ENCODE results near the gene MIEF2.

MIEF2 gene

GRCh38 chr17:18235743-18236256 lies 24.7 kb upstream of the MIEF2 start:
- no peak for DNase-seq

DNA sequence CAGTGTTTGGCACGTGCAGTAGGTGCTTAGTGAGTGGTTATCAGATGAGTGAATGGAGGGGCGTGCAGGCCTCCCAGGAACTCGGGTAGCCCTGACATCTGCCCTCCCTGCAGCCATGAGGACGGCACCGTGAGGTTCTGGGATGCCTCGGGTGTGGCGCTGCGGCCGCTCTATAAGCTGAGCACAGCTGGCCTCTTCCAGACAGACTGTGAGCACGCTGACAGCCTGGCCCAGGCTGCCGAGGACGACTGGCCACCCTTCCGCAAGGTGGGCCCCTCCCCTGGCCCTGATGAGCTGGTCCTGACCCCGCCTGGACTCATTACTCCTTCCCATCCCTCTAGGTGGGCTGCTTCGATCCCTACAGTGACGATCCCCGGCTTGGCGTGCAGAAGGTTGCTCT lies 24.0 kb upstream of the MIEF2 start:
- no peak for DNase-seq

DNA sequence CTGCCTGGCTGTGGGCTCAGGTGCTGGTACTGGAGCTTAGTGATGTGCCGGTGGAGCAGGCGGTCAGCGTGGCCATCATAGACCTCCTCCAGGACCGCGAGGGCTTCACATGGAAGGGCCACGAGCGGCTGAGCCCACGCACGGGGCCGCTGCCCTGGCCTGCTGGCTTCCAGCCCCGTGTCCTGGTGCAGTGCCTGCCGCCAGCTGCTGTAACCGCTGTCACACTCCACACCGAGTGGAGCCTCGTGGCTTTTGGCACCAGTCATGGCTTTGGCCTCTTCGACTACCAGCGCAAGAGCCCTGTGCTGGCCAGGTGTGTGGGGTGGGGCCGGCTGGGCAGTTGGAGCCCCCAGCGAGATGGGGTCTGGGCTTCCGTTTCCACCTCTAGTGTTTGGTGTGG lies 23.0 kb upstream of the MIEF2 start:
- no peak for DNase-seq

DNA sequence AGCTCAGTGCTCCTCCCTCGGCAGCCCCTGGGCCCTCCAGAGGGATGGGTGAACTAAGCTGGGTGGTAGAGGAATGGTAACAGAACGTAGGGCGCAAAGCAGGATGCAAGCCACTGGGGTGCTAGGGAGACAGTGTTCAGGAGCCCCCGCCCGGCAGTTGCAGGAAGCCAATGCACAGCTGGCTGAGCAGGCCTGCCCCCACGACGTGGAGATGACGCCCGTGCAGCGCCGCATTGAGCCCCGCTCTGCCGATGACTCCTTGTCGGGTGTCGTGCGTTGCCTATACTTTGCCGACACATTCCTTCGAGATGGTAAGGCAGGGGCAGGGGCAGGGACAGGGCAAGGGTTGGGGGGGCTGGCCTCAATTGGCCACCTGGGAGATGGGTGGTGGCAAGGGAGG lies 22.2 kb upstream of the MIEF2 start:
- DNase-seq: no peak

- DNase-seq: no peak
These were observed 20.0 kb upstream of the MIEF2 start for GRCh38 chr17:18240449-18240848.

GRCh38 chr17:18241229-18241871 lies 19.1 kb upstream of the MIEF2 start:
- DNase-seq: no peak

DNA sequence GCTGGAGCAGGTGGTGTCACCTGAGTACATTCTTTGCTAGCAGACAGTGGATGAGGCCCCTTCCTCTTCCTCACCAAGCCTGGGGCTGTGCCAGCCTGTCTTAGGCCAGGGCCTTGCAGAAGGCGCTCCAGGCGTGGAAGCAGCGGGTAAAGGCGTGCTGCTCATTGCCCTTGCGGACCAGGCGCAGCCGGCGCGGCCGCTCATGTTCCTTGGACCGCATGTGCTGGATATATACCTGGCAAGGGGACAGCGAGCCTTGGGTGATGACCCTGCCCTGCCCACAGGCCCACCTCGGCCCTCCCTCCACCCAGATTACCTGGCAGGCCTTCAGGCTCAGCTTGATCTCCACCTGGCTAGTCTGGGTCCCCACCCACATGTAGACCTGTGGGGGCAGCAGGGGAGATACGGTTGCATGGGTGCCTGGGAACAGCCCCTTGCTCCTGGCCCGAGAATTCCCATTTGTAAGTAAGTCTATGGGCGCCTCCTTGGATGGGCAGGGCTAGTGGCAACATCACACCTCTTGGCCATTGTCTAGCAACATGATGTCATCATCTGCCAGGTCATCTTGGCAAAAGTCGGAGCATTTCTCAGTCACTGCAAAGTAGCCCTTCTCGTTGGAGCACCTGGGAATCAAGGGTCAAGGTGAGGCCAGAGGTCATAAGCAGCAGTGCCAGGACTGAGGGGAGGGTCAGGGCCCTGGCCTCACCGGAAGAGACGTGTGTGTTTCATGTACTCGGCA lies 15.3 kb upstream of the MIEF2 start:
- DNase-seq: no peak

GRCh38 chr17:18246109-18246725 lies 14.2 kb upstream of the MIEF2 start:
- no peak for DNase-seq

- no peak for DNase-seq
These were observed 13.4 kb upstream of the MIEF2 start for GRCh38 chr17:18246880-18247612.

DNA sequence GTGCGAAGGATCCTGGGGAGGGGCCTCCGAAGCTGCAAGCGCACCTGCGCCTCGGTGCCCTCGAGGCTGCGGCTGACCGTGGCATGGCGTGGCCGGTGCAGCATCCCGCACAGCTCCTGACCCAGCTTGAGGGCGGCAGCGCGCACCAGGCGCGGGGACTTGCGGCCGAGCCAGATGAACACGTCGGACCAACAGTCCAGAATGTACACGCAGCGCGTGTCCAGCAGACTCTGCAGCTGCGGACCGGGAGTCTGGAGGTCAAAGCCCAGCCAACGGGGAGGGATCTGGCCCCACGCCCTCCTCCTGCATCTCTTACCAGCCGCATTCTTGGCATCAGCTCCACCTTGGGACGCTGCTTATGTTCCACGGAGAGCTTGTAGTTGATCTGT lies 12.9 kb upstream of the MIEF2 start:
- DNase-seq: no peak

GRCh38 chr17:18248300-18248731 lies 12.1 kb upstream of the MIEF2 start:
- peak; percentile 36 for DNase-seq

DNA sequence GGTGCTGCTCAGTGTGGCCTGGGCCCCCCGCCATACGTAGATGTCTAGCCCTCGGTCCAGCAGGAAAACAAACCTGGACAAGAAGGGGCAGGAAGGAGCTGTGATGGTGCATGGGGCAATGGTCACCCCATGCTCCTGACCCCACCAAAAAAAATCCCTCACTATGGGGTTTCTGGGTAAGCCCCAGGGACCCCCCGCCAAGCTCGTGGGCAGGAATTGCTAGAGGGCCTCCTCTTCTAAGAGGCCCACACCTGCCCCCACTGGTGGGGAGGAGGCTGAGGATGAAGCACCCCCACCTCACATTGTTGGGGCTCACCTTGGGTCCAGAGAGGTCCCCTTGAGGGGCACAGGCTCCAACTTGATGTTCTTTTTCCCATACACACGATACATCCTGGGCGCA lies 11.7 kb upstream of the MIEF2 start:
- DNase-seq: no peak

DNA sequence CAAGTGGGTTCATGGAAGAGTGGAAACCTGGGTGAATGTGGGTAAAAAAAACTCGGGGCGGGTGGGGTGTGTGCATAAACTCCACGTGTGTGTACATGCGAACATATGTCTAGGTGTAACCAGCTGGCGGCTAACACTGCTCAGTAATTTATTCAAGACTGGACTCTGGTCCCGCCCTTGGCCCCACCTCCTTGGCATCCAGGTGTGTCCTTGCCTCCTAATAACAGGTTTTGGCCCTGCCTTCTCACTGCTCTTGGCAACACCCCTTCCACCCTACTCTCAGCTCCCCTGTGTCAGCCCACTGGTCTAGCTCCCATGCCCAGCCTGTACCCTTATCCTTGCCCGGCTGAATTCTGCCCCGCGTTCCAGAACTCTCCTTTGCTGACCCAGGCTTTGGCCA lies 10.2 kb upstream of the MIEF2 start:
- DNase-seq: no peak

DNA sequence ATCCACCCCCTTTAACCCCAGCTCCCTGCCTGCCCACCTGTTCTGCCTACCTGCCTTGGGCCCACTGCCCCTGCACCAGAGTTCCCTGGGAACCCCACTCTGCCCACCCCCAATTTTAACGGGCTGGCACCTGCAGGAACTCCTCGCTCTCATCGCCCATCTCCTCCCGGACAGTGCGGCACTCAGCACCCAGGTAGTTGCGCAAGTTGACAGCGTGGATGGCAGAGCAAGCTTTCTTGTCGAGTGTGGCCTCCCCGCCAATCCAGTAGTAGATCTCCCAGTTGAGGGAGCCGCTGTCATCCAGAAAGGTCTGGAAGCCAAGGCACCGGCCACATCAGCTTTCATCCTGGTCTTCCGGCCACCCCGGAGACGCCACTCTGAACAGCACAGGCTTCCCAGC lies 9.8 kb upstream of the MIEF2 start:
- DNase-seq: no peak

DNA sequence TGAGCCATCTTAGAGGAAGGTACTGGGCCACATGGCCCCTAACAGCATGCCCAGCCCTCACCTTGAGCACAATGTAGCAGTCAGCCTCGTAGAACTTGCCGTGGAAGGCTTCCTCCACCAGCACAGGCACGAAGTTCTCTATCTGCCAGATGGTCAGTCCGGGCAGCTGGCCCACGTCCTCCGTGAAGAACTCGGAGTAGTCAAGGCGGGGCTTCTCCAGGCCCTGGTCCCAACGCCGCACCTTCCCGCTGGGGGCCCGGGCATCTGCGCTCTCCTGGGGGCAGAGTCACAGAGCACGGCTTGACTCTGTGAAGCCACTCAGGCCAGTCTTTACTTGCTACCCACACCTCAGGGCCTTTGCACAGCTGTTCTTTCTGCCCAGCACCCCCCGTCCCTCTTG lies 9.3 kb upstream of the MIEF2 start:
- DNase-seq: no peak

DNA sequence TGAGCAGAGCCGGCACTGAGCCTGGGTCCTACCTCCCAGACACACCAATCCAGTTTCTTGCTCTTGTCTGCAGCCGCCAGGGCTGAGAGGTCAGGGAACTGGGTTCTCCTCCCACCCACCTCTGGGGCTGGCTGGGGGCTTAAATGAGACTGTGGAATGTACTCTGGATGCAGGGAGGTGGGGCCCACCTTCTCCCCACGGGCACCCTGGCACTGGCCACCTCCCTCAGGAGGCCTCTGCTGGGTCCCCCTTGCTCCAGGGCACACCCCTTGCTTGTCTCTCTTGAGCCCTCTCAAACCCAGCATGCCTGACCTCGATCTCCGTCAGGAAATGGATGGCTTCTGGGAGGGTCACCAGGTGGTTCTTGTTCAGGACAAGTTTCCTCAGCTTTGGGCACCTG lies 8.3 kb upstream of the MIEF2 start:
- no peak for DNase-seq

DNA sequence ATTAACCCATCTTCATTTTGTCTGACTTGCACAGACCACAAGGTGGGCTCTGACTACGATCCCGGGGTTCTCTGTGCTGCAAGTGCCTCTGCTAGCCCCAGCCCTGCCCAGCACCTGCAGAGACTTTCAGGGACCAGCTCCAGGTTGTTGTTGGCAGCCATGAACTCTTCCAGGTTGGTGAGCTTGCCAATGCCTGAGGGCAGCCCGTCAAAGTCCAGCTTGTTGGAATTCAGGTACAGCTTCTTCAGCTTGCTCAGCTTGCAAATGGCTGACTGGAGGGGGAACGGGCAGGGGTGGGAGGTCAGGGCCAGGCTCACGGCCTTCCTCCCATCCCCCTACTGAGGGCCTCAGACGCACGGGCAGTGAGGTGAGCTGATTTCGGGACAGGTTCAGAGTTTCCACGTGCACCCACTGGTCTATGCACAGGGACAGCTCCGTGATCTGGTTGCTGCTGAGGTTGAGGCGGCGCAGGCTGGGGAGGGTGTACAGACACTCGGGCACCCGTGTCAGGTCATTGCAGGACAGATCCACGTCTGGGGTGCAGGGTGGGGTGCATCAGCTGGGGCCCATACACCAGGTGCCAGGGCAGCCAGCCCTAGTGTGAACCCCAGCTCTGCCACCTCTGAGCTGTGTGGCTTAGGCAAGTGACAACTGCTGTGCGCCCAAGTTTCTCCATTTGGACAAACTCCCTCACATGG lies 7.1 kb upstream of the MIEF2 start:
- DNase-seq: no peak

DNA sequence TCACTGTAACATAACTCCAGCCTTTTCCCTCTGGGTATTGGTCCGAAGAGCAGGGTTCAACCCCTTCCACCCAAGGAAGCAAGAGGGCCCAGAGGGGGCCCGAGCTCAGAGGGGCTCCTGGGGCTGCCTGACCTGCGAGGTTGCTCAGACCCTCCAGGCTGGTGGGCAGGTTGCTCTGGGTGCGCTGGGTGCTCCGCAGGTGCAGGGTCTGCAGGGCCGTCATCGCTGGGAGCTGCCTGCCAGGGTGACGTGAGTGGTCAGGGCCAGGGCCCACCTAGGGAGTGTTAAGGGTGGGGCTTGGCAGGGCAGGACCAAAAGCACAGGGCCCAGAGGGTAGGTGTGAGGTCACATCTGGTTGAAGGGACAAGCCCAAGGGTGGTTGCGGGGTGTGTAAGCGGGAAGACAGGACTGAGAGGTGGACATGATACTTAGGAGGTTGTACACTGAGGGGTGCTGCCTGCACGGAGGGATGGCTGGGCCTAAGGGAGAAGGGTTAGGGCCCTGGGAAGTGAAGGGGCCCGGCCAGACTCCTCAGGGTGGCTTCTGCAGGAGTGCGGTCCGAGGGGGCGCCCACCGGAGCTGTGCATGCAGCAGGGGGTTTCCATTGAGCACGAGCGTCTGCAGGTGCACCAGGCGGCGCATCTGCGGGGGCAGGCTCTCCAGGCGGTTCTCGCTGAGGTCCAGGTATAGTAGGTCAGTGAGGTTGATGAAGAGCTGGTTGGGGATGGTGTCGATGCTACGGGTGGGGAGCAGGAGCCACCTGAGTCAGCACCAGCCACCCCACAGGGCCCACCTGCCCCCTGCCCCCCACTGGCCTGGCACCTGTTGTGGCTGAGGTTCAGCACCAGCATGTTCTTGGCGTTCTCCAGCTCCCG lies 6.3 kb upstream of the MIEF2 start:
- DNase-seq: no peak

DNA sequence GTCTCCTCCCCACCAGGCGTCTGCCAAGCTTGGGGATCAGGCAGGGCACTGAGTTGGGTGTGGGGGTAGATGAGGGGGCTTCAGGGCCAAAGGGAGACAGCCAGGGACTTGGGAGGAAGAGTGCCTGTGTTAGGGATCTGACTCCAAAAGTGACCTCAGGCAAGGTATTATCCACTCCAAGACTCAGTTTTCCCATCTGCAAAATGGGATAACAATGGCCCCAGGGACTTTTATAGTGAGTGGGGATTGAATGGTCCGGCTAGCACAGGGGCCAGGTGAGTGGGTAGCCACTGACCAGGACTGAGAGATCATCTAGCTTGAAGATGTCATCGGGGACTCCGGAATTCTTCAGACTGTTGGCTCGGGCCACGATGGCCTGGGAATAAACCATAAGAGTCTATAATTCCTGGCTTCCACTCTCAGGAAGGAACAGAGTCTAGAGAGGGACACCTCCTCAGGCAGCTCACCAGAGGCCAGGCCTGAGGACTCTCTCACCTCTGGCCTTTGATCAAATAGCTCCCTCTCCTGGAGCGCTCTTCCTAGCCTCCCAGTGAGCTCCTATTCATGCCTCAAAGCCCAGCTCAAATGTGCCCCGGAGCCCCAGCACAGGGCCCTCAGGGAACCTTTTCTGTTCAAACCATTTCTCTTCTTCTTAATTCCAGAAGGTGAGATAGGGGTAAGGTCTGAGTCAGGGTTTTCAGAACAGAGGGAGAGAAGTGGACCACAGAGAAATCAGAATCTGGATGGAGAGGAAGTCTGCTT lies 5.4 kb upstream of the MIEF2 start:
- DNase-seq: no peak

- no peak for DNase-seq
These were observed 4.1 kb upstream of the MIEF2 start for GRCh38 chr17:18256351-18256750.

GRCh38 chr17:18256776-18257175 lies 3.7 kb upstream of the MIEF2 start:
- DNase-seq: no peak

Measured in GDM1 (cell line).